Raji (cell line): ENCODE measurements around the gene GDA.

Source experiments
- POLR2A ChIP-seq: IDR thresholded peaks from 2 replicates; pipeline ENCODE4 v1.6.1; 2011; ENCODE audit warnings: low read depth, low read length, control low read depth; ENCODE audit not compliant: insufficient read depth

Gene GDA

DNA sequence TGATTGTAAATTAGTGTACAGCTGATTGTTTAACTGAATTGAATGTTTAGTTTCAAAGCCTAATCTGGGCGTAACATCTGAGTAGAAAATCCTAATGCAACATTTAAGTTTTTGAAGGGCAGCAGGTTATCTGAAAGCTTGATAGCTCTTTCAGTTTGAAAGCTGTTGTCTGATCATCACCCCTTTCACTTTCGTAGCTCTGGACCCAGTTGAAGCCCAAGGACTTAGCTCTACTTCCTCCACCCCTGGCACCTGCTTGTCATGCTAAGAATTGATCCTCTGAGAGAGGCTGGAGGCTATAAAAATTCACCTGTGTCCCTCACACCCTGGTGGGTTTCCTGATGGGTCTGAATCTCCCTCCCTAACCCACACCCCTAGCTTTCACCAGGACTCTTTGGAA lies 129.7 kb downstream of the GDA start:
- TF ChIP-seq POLR2A = no peak

DNA sequence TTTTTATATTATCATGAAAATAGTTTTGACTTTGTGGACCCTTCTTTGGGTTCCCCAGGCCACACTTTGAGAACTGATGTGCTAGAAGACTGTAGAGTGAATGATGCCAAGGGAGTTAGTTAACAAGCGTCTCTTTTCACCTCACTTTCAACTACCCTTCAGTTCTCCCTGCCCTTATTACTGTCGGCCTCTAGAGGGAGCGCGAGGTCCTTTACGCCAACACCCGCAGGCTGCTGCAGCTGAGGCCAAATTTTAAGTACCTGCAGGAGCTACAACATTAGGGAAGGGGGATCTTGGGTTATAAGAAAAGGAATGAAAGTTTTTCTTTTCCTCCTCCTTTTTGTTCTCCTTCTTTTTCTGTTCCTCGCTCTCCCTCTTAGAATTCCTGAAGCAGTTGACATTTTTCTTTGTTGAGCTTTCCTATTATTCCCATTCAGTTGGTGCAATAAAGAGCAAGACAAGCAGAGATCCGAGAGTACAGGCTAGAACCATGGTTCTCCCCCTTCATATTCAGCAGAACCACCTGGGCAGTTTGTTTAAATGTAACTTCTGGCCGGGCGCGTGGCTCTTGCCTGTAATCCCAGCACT lies 131.8 kb downstream of the GDA start:
- no peak for TF ChIP-seq POLR2A

DNA sequence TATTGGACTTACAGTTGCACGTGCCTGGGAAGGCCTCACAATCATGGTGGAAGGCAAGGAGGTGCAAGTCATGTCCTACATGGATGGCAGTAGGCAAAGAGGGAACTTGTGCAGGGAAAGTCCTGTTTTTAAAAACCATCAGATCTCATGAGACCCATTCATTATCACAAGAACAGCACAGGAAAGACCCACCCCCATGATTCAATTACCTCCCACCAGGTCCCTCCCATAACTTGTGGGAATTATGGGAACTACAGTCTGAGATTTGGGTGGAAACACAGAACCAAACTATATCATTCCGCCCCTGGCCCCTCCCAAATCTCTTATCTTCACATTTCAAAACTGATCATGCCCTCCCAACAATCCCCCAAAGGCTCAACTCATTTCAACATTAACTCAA lies 140.2 kb downstream of the GDA start:
- TF ChIP-seq POLR2A = no peak

DNA sequence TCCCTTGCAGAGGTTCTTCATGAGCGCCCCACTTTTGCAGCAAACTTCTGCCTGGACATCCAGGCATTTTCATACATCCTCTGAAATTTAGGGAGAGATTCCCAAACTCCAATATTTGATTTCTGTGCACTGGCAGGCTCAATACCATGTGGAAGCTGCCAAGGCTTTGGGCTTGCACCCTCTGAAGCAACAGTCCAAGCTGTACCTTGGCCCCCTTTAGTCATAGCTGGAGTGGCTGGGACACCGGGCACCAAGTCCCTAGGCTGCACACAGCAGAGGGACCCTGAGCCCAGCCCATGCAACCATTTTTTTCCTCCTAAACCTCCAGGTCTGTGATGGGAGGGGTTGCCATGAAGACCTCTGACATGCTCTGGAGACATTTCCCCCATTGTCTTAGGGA lies 141.1 kb downstream of the GDA start:
- no peak for TF ChIP-seq POLR2A

DNA sequence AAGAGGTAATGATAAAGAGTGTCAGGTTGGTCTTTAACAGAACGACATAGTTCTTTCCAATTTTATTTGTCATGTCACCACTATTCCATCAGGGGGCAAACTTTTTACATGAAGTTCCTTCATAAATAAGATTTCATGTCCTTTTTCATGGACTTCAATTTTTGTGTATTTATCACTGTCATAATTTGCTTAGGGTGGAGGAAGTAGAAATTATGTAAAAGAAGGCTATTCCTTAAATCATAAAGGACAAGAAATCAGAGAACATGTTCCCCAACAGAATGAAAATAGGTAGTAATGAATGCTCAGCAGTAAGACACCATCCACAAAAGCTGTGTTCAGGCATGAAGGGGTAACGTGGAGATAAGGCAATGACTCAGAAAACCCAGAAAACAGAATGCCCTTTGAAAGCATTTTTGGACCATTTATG lies 143.0 kb downstream of the GDA start:
- TF ChIP-seq POLR2A = no peak

DNA sequence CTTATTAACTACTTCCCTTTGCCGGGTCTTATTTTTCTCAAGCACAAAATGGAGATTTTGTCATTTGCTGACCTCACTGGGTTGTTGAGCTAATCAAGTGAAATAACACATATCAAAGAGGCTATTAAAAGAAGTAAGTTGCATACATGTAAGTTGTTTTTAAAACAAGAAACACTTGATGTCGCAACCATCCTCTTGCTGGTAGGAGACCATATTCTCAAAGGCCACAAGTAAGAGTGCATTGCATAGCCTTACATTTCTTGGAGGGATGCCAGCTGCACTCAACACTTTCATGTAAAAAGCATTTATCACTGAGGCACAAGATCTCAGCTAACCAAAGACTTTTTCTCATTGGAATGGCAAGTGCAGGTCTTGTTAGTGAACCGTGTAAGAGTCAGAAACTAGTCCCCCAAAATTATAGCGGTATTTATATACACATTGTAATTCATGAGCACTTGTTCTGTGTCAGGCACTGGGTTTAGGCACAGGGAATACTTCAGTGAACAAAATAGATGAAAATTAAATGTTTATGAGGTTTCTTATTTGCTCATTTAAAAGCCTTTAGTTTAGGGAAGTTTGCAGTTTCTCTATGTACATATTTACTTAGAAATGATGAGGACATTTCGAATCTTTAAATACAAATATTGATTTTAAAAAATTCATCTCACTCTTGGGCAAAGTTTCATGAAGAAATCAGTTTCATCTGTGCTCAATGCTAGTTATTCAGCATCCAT lies 143.8 kb downstream of the GDA start:
- TF ChIP-seq POLR2A = no peak

DNA sequence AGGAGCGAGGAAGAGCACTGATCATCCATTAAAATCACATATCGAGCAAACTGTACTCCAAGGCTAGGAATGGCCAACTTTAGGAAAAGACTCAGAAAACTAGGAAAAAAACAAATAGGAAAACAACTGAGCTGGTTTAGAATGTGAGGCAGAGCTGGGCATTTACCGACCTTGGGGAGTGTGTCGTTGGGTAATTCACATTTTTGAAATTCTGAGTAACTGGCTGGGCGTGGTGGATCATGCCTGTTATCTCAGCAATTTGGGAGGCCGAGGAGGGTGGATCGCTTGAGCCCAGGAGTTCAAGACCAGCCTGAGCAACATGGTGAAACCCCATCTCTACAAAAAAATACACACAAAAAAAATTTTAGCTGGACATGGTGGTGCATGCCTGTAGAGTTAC lies 145.7 kb downstream of the GDA start:
- TF ChIP-seq POLR2A = no peak

DNA sequence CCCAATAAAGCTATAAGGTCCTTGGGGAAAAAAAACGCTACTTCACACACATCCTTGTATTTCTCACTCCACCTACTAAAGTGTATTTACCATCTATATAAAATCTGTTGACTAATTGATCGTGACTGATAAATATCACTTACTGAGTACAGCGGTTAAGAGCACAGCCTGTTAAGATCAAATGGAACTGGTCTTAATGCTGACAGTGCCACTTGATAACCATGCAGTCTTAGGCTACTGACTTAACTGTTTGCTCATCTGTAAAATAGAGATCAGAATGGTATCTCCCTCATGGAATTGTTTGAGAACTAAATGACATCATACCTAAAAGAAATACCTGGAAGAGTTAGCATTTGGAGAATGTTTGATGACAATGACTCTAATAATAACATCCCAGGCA lies 148.3 kb downstream of the GDA start:
- TF ChIP-seq POLR2A = no peak

DNA sequence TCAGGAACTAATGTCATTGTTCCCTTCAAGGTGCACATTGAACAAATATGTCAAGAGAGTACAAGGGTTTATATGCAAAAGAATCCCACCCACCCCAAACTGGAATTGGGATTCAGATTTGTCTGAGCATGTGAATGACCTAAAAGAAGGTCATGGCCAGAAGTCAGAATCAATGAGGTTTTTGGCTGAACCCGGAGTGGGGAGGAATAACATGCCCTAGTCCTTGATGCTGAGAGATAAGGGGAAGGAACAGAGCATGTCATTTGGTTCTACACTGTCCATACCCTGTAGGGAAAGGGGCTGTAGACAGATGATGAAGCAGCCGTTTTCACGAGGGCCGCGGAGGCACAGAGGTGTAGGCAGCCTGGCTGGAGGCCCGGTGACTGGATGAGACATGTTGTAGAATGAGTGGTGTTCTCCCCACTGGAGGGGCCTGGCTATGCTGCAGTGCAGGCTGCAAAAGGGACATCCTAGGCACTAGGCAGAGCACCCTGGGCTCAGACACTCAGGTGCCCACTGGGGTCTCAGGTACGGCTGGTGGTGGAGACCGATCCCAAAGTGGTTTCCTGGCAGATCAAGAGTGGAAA lies 149.9 kb downstream of the GDA start:
- no peak for TF ChIP-seq POLR2A

DNA sequence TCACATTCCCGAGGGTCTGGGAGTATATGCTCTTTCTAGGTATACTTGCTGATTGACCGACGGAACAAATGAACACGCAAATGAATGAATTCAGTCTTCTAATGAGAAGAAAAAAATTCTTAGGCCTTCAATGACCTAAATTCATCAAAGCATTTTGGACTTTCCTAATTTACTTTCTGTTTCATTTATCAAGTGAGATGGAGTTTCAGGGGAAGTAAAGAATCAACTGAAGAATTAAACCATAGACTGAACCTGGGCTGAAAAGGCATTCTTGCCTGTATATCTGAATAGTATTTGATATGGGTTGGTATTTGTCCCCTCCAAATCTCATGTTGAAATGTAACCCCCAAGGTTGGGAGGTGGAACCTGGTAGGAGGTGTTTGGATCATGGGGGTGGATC lies 151.6 kb downstream of the GDA start:
- no peak for TF ChIP-seq POLR2A
